HCT116 (cell line): ENCODE data around the gene FOXF1.

Experiments
- CTCF ChIP-seq, 3 experiments: fragments of 200-600 bp in 1 of 3; sonication (generic) in 1 of 3; IDR thresholded peaks in 2 of 3; conservative IDR thresholded peaks in 1 of 3; 2 replicates each; pipeline ENCODE4 v1.5.1; 2012 to 2017; ENCODE audit warnings: low read depth in 2 of 3, low read length in 2 of 3, antibody characterized with exemption in 1 of 3, borderline replicate concordance in 1 of 3, control low read depth in 1 of 3, mild to moderate bottlenecking in 1 of 3, mixed read lengths in 1 of 3, mixed run types in 1 of 3, moderate library complexity in 1 of 3; ENCODE audit not compliant: insufficient read depth in 1 of 3
- EZH2 ChIP-seq: fragments of 200-600 bp; sonication (generic); IDR thresholded peaks from 2 replicates; pipeline ENCODE4 v1.6.1; 2017; ENCODE audit warnings: antibody characterized with exemption, mixed run types
- POLR2A ChIP-seq: IDR thresholded peaks from 2 replicates; pipeline ENCODE4 v1.7.0; 2011; ENCODE audit warnings: borderline replicate concordance; ENCODE audit not compliant: insufficient read depth, insufficient read length; ENCODE audit errors: extremely low read depth

- TF ChIP-seq CTCF (IDR thresholded peaks at IDR 0.05 in 2 of 3, conservative IDR thresholded peaks at IDR 0.05 in 1 of 3; ENCODE audit: borderline replicate concordance in 1 of 3, insufficient read depth in 1 of 3, low read depth in 2 of 3, low read length in 2 of 3) (no peak), EZH2 (no peak), POLR2A (no peak)
Measured at GRCh38 chr16:86492961-86493629, 17.2 kb upstream of the FOXF1 start.
